ENCODE data around the gene TDRD3.
A peak's percentile ranks its signal among the peaks of the same experiment; 100 is the strongest.

Gene TDRD3

GRCh38 chr13:60583196-60583888, 186.3 kb downstream of the TDRD3 start:
- peak; percentile 82 for DNase-seq

- peak; percentile 87 for DNase-seq
Measured at GRCh38 chr13:60583911-60584753, 187.1 kb downstream of the TDRD3 start.

DNA sequence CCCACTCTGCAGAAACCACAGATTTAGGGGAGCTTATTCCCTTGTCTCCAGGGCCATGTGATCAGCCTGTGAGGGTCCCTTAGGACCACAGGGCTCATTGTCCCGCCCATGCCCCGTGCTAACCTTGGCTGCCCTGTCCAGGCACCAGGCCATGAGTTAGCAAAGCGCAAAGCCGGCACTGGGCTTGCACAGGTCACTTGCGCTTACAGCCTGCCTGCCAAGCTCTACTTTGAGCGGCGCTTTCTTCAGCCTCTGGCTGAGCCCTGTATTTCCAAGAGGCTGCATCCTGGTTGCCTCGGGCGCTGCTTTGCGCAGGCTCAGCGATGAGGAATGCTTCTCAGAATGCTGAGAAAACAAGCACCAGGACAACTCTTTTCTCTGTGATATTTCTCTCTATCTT, 188.0 kb downstream of the TDRD3 start:
- DNase-seq, result no peak

- peak; percentile 61 for DNase-seq
Measured at GRCh38 chr13:60590800-60591747, 194.1 kb downstream of the TDRD3 start.

DNA sequence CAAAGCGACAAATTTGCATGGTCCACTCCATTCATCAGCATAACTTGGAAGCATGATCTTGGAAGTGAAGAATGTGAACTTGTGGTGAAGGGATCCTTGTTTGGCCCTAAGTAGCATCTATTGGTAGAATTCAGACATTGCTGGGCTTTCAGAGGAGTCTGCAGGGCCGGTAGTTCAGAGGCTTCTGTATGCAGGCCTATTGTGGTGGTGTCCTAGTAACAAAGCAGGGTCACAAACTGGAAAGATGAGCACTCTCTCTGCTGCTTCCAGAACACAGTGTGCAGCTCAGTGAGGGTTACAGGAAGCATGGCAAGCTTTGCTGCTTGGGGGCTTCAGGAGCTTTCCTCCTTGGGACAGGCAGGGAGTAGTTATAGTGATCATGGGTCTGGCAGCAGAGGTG, 206.0 kb downstream of the TDRD3 start:
- no peak for DNase-seq

GRCh38 chr13:60604058-60604457, 207.0 kb downstream of the TDRD3 start:
- DNase-seq, result no peak

GRCh38 chr13:60608954-60609353, 211.9 kb downstream of the TDRD3 start:
- DNase-seq, result no peak

DNA sequence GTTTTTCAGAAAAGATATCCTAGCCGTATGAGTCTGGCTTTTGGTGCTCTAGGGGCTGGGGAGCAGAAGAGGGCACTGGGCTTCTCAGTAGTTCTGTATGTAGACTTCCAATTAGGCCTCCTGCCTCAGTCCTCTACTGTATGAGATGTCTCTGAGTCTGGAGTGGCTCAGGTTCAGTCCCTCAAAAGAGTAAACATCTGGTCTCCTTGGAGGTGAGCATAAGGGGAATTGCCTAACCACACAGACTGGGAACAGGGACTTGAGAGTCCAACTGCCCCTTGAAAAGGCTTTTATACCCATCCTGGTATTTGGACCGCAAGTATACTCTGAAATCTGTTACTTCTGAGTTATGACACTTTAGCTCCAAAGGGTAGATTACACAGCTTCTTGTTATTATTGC, 214.5 kb downstream of the TDRD3 start:
- DNase-seq, result no peak

- no peak for DNase-seq
Measured at GRCh38 chr13:60612593-60612992, 215.6 kb downstream of the TDRD3 start.

DNA sequence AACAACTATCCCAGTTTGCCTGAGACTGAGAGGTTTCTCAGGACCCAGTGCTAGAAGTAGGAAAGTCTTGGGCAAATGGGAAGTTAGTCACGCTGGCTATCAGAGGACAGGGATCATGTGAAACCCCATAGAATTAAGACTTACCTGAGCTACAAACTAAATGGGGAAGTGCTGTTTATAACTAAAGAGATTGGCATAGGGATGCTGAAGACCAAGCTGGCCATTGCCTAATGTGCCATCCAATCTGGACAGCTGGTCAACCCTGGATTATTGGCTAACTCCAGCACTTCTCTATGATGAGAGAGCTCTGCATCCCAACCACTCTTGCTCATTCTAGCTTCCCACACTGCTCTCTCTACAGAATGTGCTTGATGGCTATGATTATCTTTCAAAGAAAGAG, 216.1 kb downstream of the TDRD3 start:
- no peak for DNase-seq

GRCh38 chr13:60617991-60618733, 221.1 kb downstream of the TDRD3 start:
- no peak for DNase-seq

GRCh38 chr13:60619461-60619860, 222.4 kb downstream of the TDRD3 start:
- DNase-seq, result peak; percentile 45

DNA sequence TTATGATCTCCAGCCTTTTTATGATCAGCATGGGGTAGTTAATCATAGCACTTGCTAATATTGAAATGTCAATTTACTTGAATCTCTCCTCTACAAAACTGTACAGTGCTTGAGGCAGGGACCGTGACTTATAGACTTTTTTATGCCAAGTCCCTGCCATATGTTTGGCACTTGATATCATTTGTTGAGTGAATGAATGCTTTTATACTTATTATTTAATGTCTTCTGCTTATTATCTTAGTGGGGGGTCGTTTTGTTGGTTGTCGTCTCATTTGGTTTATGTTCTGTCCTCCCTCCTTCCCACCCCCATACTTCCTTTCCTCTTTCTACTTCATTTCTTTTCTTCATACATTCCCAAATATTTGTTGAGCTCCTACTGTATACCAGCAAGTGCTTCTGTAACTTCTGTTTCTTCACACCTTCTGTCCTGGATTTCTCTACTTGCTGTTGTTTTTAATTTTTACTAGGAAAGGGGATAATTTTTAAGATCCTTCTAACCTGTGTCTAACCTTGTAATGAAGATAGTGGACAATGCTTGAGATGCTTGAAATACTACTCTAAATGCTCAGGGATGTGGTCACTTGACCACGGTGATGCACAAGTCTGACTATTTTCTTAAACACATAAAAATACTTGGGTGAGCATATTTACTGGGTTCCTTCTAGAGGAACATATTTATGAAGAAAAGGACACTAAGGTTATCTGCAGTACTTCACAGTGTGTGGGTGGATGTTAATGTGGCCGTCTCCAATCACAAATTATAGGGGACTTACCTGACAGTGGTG, 223.8 kb downstream of the TDRD3 start:
- DNase-seq, result no peak

DNA sequence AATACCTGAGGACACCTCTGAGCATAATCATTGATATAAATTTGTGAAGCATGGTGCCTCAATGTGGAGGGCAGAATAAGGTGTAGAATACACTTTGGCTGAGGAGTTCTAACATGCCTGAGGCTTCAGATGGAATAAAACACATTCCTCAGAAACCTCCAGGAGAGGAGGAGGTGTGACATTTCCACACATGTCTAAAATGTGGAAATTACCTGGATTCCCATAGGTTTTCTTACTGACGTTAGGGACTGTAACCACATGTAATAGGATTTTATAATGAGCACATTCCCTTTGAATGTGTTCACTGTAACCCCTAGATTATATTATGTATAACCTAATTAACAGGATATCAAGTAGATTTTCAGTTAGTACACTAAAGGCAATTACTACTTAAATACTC, 226.1 kb downstream of the TDRD3 start:
- DNase-seq, result no peak

All from MV-4-11 (cell line).